HG03442 (cell line): ENCODE results near the gene SCMH1.

Experiments
- ATAC-seq: cut with Tn5 transposase; IDR thresholded peaks from one replicate; pipeline ENCODE4 v1.9.1; 2021; ENCODE audit warnings: mild to moderate bottlenecking, moderate library complexity; ENCODE audit not compliant: unreplicated experiment

Gene SCMH1

DNA sequence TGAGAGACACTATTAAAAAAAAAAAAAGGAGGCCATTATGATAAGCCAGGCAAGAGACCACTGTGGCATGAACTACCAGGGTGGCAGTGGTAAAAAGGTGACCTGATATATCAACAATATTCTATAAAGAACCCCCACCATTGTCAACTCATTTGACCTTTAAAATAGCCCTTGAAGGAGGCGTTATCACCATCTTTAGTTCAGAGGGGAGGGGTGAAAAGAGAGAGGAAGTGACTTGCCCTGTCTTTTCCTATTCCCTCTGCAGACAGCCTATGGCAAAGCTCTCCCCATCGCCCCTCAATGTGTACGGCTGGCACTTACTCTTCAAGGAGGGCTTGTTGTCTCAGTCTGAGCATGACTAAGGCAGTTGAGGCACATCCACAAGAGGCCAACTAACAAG, 208.8 kb downstream of the SCMH1 start:
- ATAC-seq, result no peak

DNA sequence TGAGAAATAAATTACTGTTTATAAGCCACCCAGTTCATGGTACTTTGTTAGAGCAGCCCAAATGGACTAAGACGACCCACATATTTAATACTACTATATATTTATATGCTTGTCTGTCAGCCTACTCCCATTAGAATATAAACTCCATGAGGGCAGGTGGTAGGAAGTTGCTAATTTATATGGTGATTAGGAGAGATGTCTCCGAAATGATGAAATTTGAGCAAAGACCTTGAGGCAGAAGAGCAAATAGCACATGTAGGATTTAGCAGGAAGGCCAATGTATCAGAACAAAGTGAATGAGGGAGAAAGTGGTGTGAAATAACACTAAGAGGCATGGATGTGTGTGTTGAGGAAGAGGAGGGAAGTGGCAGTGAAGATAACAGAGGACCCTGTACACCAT, 210.0 kb downstream of the SCMH1 start:
- ATAC-seq, result no peak

DNA sequence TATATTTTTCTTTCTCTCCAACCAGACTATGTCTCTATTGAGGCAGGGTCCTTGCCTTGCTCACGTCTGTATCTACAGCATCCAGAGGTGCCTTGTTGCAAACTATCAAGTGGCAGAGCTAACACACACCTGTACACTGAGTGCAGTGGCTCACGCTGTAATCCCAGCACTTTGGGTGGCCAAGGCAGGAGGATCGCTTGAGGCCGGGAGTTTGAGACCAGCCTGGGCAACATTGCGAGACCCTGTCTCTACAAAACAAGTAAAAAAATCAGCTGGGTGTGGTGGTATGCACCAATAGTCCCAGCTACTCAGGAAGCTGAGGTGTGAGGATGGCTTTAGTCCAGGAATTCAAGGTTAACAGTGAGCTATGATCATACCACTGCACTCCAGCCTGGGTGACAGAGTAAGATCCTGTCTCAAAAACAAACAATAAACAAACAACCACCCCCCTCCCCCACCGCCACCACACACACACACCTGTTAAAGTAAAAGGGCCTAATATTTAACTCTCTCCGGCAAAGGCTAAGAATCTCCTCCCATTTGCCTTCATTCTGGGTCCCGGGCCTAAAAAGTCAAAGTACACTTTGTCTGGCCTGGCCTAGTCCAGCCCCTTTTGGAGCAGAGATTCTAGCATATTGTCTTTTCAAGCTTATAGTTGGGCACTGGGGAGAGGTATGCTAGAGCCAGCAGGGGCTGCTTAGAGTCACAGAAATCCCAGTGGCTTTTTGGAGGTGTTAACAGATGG, 211.1 kb downstream of the SCMH1 start:
- ATAC-seq, result no peak

DNA sequence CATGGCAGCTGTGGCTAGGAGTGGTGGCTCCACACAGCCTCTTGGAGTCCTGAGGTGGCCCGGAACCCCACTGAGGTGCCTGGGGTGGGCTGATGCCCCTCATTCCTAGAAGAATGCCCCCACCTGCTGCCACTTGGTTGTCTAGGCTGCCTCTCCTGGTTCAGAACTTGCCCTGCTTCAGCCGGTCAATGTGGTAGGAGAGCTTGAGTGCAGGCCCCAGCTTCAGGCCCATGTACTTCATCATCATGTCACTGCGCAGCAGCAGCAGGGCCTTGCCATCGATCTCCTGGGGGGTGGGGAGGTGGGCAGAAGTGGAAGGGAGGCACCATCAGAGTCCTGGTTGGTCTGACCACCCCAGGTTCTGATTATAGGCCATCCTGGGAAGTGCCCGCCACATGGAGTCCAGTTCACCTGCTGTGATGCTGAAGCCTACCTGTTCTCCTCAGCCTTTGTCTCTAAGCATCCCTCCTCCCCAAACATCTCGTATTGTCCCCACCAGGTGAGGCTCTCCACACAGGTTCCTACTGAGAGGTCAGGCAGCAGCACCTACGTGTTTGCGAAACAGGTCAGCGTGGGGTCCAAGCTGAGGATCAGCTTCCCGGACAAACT, 214.0 kb downstream of the SCMH1 start:
- ATAC-seq, result no peak

DNA sequence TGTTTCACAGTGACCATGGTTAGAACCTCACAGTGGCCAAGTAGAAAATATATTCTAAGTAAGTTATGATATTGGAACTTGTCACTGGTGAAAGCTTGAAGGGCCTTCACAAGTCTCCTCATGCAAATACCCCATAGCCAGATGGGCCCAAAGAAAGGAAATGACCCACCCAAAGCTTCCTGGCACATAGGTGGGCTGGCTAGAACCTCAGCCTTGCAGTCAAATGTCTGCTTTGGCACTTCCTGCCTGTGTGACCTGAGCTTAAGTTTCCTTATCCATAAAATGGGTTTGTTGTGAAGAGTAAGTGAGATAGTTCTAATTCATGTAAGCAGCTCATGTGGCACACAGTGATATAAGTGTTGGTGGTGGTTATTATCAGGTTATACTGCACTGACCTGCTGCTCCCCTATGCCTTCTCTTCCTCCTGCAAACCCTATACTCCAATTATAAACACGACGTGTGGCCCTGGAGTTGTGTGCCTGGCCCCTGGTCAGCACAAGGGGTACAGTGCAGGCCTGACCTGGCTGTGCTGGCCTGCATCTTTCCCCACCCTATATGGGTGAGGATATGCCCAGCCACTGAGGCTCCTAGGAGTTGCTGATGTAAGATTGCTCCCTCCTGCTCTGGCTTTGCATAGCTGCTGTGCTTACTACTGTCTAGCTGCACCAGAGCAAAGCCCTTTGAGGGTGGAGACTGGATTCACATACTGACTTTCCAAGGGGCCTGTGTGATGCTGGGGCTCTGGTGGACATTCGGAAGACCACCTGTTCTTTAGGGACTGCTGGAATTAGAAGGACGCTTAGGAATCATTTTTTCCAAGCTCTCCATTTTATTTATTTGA, 215.9 kb downstream of the SCMH1 start:
- no peak for ATAC-seq

DNA sequence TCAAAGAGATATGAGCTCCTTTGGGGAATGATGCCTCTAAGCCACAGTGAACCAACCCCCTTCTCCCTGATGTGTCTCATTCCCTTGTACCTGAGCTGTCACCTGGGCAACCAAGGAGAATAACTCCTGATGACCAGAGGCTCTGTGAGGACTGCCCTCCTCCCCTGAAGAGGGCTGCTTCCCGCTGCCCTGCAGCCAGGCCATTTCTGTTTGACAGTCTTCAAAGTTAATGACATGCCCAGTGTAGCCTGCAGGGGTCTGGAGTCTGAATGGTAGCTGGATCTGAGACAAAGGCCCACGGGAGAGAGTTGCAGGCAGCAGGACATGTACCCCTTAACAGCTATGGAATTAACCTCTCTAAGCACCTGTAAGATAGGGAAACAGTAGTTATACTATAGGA, 217.2 kb downstream of the SCMH1 start:
- ATAC-seq, result no peak

DNA sequence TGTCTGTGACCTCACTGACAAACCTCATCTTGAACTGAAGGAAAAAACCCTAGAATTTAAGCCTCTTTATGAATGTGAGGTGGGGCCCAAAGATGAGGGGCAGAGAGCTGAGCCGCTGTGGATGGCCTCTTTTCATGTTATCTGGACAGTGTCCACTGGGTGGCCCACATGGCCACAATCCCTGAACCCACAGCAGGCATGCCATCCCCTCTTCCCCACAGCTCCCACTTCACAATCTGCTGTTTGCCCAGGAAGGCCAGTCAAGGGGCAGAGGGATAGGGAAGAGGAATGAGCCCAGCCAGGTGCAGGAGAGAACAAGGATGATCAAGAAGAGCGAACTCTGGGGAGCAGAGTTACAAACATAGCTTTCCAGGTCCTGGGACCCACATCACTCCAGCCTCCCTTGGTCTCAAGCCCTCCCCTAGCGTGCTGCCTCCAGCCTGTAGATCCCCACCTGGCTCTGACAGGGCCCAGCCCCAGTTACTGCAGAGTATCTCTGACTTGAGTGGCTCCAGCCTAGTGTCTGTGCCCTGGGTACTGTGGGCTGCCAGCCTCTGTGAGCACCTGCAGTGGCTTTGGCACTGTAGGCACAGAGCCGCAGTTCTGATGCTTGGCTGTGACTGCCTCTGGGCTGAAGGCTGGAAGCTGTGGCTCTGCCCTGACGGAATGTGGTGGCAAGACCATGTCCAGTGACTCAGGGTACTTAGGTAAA, 218.7 kb downstream of the SCMH1 start:
- ATAC-seq, result no peak

DNA sequence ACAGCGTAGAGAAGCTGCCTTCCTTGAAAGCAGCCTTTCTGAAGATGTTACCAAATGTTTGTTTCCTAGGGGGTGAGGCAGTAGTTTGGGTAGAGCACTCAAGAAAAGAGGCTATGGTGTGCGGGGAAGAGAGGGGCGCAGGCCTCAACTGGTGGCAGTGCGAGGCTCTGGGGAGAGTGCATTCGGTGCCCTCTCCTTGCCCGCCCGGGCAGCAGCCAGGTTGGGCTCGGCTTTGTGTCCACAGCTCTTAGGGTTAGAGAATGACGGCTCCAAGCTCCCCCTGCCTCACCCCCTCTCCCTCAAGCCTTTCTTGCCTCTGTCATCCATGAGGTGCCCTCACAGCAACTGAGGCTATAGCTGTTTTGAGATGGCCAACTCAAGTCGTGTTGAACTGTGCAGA, 219.7 kb downstream of the SCMH1 start:
- no peak for ATAC-seq

DNA sequence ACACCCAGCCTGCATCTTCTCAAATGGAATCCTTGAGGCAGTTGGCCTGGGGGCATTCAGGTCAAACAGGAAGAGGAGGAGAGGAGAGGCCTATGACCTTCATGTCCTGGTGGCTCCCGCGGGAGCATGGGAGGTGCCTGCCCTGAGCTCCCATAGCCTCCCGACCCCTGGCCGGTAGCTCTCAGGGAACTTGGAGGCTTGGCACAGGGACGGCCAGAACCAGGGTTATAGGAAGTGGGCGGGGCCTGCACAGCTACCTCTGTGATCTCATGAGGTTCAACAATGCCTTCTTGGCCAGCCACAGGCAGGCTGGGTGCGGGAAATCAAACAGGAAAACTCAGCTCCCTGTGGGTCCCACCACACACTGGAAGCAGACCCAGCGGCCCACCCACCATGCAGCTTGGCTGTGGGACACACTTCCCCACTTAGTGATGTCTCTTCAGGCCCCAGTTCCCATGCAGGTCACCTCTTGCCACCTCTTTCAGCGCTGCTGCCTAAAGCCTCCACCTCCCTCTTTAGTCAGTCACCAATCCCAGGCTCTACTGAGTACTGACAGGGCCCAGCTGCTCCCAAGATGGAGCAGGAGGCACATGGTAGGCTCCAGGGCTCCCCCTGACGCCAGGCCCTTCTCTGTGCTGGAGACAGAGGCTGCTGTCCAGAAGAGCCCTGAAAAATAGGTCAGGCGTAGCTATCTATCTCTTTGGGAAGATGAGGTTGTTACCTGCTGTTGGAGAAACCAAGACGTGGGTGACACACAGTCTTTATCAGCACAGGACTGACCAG, 220.4 kb downstream of the SCMH1 start, which contains the start of gene SLFNL1:
Gene SLFNL1 (minus strand): TSS at position 200 of the 783 bp plus-strand sequence. CDS start 1,065 bp downstream, outside the sequence.
- no peak for ATAC-seq

DNA sequence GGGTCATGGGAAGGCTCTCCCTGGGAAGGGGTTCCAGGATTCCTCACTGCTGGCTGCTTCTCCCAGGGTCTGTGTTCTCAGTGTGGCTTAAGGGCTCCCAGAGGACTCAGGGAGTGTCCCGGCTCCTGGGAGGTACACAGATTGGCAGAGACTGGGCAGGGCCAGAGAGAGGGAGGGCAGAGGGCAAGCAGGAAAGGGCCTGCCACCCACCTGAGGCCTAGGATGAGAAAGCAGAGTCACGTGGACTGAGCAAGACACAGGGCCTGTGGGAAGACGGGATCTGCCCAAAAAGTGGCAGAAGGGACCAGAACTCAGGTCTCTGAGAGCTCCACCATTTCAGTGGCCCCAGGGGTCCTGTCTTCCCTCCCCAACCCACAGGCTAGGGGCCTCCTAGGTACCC, 221.5 kb downstream of the SCMH1 start:
- no peak for ATAC-seq

DNA sequence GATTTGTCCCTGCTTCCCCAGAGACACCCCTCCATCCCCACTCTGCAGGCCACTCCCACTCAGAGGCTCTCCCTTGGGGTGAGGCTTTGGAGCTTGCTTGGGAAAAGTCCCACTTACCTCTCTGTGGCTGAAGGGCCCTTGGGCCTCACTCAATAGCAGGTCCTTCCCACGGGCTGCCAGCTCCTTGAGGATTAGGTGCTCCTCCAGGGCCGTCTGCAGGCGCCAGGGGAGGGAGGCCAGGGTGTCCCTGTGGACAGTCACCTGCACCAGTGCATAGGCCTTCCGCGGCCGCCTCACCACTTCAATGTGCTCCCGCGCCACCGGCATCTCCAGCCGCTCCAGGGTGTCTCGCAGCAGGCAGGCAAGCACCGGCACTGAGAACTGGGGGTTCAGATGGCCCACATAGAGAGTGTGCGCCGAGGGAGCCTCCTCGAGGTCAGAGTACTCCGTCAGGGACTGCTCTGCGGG, 222.0 kb downstream of the SCMH1 start:
- no peak for ATAC-seq

DNA sequence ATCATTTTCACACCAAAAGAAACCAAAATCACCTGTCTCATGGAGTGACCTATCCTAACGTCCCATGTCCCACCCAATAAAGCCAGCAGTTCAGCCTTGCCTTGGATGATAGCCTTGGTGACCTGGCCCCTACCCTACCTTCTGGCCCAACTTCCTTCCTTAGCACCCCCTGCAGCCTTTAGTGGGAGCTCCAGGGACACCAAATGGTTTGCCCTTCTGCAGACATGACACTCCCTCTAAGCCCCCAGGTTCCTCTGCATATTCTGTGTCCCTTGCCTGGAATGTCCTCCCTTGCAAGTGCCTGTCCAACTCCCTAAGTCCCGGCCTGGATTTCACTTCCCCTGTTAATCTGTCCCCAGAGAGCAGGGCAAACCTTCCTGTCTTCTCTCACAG, 222.8 kb downstream of the SCMH1 start:
- no peak for ATAC-seq

DNA sequence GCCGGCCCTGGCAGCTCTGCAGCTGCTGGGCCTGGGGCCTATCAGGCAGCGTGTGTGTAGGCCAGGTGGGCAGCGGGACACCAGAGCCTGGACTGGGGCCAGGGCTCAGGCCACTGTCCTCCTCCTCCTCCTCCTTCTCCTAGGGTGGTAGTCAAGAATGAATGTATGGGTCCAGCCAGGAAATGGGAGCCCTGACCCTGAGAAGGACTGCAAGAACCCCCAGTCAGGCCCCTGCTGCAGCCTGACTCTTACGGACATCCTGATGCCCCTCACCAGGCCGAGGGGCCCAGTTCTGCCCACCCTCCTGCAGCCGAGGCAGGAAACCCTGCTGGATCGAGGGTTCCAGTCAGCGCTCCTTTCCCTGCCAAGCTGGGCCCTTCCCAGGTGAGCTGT, 224.1 kb downstream of the SCMH1 start:
- ATAC-seq, result no peak

DNA sequence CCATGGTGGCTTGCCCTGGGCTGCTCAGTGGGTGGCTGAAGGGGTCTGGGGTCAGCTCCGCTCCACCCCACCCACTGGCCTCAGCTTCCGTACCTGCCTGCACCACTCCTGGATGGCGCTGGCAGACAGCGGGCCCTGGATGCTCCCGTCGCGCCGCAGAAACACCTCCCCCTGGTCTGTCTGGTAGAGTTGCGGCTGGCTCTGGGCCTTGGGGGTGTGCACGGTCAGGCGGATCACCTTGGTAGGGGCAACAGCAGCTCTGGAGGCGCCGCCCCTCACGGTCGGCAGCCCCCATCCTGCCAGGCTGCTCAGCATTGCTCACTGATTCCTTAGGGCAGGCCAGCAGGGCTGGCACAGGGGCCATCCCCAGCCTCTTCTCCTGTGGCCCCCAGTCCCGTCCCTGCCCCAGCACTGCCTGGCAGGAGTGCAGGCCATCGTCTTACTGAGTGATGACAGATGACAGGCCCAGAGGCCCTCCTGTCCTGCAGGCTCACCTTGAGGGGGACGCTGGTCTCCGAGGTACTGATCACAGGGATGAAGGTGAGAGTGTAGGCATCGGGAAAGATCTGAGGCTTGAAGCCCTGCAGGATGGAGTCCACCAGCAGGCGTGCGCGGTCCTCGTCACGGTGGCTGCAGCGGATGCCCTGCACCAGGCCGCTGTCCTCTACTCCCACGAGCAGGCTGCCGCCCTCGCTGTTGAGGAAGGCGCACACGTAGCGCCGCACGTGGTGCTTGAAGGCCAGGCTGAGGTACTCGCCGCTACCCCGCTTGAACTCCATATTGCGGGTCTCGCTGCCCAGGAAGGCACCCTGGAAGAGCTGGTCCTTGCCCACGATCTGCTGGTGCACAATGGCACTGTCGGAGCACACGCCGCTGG, 224.7 kb downstream of the SCMH1 start:
- ATAC-seq, result no peak

DNA sequence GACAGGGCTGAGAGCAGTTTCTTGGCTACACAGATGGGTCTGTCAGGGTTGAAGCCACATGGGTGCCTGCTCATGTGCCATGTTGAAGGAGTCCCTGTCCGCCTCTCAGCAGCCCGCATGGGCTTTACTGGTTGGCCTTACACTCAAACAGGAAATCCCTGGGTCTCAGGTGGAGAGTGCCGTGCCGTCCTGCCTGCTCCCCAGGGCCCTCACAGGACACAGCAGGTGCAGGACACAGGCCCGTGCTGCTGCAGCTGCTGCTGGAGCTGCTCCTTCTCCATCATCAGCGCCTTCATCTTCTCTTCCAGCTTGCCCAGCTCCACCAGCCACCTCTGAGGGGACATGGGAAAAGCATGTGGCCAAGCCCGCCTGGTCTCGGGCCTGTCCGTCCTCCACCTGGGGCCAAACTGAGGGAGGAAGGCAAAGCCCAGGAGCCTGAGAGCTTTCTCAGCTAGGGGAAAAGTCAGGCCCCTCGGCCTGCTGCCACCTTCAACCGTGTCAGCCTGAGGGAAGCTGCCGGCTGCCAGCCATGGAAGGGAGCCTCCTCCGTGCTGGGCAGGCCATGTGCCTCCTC, 226.1 kb downstream of the SCMH1 start:
- ATAC-seq, result no peak

DNA sequence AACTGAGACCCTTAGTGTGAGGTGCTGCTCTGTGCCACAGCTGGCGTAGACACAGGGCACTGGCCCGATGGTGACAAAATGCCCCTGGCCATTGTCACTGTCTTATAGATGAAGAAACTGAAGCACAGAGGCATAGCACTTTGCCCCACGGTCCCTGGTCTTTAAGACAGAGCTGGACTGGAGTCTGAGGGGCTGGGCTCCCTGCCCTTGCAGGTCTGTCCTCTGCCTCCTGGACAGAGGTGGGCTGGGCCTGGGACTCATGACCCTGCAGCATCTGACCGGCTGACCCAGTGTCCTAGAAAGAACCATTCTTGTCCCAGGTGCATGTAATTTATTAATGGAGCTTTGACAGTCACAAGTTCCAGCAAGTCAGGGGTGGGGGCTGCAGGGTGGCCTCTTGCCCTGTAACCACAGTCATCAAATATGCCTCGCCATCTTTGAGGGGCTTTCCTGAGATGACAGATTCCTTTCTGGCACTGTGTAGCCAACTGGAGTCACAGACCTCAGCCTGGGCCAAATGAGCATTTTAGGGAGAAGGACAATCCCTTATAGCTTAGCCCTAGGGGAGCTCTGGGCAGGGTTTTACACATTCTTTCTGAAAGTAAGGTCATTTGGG, 226.7 kb downstream of the SCMH1 start:
- no peak for ATAC-seq

DNA sequence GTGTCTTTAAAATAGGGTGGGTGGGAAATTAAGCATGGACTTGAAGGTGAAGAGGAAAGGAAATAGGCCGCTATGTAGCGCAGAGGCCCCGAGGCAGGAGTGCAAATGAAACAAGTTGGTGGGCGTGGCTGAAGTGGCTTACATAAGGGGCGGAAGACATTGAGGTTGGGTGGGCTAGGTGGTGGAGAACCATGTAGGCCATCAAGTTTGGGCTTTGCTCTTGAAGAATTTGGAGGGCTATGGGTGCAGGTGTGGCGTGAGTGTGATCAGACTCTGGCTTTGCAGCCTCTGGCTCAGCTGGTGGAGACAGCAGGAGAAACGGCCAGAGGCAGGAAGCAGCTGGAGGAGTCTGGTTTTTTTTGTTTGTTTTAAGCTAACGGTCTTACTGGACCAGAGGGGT, 227.2 kb downstream of the SCMH1 start:
- ATAC-seq, result no peak

DNA sequence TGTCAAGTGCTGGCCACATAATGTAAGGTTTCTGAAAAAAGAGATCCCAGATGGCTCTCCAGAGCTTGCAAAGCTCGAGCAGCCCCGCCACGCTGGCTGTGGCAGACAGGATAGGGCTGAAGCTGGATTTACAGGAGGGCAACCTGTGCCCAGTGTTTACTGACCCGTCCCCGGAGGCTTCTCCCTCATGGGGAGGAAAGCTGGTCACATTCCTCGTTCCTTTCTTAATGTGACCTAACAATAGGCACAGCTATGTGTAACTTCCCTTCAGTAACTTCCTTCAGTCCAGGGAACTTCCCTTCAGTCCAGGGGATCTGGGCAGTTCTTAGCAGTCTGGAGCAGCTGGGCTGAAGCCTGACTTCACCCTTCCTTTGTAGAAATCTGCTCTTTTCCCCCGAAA, 228.3 kb downstream of the SCMH1 start:
- ATAC-seq, result no peak

DNA sequence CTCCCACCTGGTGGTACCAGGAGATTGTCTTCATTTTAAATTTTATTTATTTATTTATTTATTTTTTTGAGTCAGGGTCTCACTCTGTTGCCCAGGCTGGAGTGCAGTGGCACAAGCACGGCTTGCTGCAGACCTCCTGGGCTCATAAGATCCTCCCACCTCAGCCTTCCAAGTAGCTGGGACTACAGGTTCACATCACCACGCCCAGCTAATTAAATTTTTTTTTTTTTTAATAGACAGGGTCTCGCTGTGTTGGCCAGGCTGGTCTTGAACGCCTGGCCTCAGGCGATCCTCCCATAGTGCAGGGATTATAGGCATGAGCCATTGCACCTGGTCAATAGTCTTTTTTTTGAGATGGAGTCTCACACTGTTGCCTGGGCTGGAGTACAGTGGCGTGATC, 229.1 kb downstream of the SCMH1 start:
- no peak for ATAC-seq
